Glomerular visceral epithelial cell (primary cell): ENCODE results near the gene LSM5.

Source experiments
- DNase-seq: peaks from one replicate; pipeline ENCODE4 v3.0.0-alpha.2; 2016; ENCODE audit errors: extremely low spot score

Gene LSM5

DNA sequence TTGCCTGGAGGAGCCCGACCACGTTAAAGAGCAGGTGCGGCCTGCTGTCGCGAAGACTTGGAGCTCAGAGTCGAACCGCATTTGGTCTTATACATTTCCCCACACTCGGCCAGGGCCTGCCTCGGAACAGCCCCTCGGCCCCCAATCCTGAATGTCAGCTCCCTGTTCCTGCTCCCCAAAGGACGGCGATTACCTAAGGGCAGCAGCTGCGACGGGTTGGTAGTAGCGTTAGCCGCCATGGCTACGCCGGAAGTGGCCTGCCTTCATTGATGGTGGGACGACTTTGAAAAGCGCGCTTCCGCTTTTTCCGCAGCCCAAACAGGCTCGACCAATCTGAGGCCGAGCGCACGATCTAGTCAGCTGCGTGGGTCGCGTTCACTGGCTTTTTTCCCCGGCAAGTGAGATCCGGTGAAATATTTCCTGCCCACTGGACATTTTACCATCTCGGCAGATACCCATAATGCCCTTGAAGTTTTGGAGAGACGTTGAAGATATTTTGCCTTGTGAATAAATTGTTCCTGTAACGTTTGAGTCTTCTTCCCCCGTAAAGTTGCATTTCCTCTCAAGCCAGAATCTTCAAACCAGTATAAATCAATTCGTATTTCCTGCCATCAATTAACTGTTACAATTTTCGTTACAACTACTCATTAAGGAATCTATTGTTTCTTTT, at the start of gene LSM5:
Gene LSM5, minus strand, starts transcription at position 254 of the 670 bp plus-strand sequence. Its CDS starts 15 bp downstream, at position 239.
- DNase-seq, result peak; percentile 92

DNA sequence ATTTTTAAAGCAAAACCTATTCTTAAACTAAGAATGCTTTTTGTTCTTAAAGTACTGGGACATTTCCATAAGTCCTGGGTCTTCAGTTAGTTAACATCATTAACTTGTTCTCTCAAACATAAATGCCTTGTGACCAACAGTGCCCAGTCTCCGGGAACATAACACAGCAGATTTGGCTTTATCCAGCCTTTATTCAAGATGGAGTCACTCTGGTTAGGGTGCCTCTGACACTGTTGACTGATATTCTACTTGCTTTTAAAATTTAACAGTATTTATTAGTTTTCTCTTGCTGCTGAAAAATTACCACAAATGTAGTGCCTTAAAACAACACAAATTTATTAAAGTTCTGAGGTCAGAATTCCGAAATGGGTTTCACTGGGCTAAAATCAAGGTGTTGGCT, 49.2 kb upstream of the LSM5 start:
- DNase-seq, result no peak

DNA sequence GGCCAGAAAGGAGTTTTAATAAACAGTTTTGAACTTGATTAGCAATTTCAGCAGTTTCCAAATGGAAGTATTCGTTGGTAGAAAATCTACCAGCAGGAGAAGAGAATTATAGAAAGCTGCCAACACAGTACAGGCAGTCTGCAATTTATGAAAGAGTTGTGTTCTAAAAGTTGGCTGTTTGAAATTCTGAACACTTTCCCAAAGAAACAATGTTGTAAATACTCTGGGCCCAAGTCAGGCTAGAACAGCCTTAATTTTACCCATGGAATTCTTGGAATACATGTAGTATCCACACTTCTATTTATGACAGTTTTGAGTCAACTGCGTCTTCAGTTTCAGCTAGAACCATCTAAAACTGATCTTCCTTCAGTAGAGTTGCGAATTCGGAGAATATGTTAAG, 47.6 kb upstream of the LSM5 start:
- DNase-seq, result no peak

DNA sequence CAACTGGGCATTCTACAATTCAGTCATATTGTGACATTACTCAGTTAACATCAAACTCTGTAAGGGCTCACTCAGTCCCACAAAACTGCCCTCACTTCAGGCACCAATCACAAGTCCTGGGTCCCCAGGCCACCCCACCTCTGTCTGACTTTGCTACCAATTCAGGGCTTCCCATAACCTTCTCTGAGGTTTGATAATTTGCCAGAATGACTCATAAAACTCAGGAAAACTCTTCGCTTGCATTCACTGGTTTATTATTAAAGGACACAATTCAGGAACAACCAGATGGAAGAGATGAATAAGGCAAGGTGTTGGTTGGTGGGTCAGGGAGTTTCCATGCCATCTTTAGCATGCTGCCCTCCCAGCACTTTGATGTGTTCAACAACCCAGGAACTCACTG, 46.4 kb upstream of the LSM5 start:
- DNase-seq, result peak; percentile 75

DNA sequence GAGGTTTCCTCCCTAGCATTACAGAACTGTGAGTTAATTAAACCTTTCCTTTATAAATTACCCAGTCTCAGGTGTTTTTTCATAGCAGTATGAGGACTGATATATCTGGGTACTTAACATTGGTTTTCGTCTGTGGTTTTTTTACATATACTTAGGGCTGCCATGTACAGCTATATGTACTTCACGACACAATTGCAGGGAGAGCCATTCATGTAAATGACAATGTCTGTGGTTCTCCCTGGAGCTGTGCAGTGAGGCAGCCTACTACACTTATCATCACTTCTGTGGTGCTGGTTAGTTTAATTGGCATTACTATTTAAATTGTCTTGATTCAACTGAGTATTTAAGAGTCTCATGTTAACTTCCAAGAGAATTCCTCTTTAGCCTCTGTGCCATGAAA, 45.8 kb upstream of the LSM5 start:
- DNase-seq, result no peak

DNA sequence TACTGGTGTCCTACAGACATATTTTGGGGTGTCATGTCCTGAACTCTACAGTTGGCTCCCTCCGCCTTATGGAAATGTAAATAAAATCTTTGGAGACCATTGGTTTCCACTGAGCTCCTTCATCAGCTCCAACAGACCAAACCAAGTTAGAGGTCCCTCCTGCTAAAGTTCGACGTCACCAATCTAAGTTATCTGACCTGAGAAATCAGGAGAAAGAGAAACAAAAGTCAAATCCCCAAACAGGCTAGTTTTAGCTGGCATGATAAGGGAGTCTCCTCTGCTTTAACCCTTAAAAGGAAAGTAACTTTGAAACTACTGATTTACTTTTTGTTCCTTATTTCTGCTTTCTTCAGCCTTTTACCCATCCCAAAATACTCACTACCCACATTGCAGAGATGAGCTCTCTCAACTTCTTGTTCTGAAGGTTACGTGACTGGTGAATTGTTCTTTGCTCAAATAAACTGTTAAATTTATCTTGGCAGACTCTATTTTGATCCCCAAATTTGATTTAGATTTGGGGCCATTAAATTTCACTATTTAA, 45.1 kb upstream of the LSM5 start:
- DNase-seq, result no peak

DNA sequence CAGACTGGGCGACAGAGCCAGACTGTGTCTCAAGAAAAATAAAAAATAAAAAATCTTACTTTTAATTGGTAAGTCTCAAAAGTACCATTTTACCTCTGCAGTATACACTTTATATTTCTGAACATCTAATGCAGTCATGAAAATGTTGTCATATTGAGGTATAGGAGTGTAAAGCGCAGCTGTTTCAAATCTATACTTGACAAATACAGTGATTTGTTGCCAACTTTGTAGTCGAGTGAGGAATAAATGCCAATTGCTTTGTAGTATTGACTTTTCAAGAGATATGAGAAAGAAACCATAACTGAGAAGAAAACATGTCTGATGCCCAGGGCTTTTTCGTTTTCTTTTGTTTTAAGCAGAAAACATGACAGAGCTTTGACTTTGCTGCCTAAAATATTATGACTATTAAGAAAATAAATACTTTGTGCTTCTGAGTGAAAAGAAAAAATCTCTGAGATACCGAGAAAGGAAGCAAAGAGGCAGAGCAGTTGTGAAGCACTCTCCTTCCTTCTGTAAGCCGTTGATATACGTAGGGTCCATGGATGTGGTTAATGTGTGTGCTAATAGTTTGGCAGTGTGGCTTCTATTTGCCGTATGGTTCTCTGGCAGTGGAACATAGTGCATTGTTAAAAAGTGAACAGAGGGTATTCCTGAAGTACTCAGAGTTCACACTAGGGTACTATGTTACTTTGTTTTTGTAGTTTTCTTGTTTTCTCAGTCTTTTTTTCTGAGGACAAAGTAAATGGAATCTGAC, 43.3 kb upstream of the LSM5 start:
- no peak for DNase-seq

DNA sequence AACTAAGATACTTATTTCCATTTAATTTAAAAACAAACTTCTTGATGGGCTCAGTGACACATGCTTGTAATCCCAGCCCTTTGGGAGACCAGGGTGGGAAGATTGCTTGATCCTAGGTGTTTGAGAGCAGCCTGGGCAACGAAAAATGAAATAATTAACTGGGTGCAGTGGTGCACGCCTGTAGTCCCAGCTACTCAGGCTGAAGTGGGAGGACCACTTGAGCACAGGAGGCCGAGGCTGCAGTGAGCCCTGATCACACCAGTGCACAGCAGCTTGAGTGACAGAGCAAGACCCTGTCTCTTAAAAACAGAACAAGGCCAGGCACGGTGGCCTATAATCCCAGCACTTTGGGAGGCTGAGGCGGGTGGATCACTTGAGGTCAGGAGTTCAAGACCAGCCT, 42.5 kb upstream of the LSM5 start:
- DNase-seq, result peak; percentile 25

DNA sequence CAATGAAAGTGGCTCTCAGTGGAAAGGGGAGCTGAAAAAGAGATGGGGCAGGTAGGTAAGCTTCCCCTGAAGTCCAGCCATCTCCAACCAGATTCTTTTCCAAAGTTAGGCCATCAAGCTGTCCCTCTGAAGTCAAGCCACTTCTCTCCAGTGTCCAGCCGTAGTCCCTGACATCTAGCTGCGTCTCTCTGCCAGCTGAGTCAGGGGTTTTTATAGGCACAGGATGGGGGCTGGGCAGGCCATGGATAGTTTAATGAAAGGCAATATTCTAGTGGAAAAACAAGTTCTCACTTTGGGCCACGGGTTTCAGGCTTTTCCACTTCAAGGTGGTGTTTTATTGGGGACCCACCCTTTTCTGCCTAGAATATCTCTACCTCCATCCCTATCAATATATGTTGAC, 41.9 kb upstream of the LSM5 start:
- DNase-seq, result no peak

DNA sequence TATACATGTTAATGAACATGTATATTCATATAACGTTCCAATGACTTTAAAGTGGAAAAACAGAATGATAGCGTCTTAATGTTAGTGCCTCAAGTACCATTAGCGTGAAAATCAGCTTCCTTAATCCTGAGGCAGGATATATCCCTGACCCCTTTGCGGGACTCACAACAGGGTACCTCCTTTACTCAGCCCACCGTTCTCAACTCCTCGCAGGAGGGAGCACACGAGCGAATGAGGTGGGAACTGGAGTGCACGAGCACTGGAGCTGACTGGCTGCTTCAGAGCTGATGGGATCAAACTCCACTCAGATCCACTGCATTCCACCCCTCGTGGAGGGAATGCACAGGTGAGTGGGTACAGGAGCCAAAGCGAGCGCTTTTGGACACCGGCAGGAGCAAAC, 41.2 kb upstream of the LSM5 start:
- no peak for DNase-seq

DNA sequence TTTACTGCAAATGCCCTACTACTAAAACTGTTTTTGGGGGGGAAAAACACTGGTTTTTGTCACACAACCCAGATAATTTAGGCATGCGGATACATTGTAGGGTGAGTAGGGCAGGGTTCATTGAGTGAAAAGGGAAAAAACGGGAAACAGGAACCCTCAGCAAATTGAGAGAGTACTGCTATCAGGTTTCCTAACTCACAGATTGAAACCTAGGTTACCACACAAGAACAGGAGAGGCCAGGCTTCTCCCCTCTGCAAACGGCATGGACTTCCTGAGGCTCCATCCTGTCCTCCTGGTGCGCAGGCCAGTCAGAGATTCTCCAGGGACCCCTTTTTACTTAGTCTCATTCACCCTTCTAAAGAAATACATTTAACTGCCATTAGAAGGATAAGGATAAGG, 35.7 kb upstream of the LSM5 start:
- DNase-seq, result no peak

DNA sequence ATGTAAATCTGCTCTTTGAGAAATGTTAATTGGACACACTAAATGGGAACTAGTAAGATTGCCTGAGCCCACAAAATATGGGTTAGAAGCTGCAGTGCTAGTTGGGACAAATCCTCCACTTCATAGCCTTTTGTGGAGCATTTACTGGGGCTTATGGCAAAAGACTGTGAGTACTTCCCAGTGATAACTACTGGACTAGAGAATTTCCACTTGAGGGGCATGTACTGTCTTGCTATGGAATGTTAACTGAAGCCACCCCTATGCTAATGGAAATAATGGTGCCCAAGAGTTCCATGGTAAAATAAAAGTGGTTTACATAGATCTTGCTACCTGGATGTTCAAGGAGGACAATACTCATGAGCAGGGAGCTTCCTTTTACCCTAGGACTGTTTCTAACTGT, 34.5 kb upstream of the LSM5 start:
- DNase-seq, result no peak

DNA sequence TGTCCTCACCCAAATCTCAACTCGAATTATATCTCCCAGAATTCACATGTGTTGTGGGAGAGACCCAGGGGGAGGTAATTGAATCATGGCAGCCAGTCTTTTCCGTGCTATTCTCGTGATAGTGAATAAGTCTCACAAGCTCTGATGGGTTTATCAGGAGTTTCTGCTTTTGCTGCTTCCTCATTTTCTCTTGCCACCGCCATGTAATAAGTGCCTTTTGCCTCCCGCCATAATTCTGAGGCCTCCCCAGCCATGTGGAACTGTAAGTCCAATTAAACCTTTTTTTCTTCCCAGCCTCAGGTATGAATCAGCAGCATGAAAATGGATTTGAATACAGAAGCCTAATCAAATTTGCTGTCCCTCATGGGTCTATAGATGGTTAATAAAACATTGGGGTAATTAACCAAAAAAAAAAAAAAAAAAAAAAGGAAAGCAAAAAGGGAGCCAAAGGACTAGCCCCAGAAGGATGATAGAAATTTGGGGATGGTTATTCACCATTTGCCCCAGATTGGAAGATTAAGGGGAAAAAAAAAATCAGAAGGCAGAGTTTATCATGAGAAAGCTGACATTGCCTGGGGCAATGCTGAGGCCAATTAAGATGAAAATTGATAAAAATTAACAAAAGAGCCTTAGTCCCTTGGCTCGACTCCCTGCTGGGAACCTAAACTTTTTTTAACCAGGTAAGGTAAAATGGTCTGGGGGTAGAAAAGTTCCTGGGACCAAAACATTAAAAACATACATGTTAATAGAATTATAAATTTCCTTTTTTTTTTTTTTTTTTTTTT, 32.8 kb upstream of the LSM5 start:
- DNase-seq, result no peak

DNA sequence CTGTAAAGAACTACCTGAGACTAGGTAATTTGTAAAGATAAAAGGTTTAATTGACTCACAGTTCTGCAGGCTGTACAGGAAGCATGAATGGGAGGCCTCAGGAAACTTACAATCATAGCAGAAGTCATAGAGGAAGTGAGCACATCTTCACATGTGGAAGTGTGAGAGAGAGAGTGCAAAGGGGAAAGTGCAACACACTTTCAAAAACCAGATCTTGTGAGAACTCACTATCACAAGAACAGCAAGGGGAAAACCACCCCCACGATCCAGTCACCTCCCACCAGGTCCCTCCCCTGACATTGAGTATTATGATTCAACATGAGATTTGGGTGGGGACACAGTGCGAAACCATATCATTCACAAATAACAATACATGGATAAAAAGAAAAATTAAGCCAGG, 29.6 kb upstream of the LSM5 start:
- no peak for DNase-seq

DNA sequence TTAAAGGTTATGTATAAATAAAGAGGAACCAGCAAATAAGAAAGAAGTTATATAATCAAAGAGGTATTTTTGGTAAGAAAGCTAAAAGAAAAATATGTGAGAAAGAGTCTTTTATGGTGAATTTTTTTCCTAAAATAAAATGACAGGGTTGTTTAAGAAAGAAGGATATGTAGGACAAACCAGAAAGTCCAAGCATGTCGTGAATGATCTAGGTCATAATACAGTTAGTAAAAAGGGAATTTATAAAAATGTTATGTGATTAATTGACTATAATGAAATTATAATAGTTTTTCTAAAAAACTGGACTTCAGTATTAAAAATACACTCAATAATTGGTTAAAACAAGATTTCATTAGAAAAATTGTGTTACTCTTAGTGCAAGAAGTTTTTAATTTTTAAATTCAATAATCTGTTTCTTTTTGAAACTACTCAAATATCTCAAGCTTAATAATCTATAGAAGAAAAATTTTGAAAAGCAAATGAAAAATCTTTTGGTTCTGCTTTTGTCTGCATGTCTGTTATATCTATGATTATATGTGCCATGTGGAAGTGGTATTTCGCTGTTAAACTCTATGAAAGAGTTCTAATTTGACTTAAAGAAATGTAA, 28.5 kb upstream of the LSM5 start:
- no peak for DNase-seq

DNA sequence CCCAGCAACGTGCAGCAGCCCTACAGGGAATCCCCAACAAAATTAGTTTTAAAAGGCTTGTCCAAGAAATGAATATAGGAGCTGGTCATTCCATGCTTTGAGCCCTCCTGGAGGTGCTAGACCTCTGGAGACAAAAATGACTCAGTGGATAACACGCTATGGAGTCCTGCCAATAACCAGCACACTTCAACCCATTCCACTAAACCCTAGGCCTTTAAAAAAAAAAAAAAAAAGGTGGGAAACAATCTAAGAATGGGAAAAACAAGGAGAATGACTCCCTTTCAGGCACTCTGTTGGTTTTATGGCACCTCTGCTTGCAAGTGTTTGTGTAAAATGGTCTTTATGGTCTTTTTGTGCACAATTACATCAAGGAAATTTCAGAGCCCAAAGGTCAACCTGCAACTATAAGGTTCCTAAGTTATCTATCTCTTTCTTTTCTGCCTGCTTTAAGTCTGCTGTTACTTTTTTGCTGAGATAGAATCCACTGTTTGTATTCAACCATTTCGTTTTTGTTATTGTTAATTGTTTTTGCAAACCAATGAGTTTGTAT, 26.4 kb upstream of the LSM5 start:
- peak; percentile 24 for DNase-seq

DNA sequence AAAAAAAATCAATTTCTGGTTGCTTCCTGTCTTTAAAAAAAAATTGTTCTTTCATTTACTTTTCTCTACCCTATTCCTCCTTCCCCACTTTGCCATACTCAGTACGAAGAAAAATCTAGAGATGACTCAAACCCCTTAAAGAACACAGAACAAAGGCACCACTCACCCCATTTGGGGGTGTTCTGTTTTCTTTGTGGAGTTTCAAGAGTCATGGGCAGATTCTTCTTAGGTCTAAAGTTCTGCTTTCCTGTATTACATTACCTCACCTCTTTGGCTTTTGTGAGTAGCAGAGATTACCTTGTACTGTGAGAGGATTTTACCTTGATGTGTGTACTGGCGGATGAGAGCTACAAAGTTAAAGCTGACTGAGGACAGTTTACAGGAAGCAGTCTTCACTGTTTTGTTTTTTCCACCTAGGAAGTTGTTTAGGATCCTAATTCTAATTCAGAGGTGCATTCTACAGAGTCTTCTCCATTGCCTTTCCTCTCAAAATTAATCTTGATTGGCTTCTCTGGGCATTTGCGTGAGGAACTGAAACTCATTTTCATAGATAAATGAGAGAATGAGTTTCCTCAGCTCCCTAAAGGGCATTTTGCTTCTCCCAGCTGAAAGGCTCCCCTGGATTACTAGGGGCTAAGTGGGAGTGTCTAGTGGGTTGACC, 25.8 kb upstream of the LSM5 start:
- DNase-seq, result peak; percentile 33

DNA sequence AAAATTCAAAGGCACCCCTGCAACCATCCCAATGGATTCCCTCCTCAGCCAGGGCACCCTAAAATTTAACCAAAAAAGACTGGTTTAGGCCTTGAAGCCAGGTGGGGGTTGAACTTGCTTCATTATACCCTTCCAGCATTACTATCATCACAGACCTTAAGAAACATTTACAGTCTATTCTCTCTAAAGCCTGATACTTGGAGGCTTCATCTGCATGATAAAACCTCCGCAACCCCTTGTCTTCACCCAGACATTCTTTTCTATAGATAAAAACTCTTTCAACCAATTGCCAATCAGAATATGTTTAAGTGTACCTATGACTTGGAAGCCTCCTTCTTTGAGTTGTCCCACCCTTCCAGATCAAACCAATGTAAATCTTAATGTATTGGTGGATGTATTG, 23.0 kb upstream of the LSM5 start:
- DNase-seq, result no peak

DNA sequence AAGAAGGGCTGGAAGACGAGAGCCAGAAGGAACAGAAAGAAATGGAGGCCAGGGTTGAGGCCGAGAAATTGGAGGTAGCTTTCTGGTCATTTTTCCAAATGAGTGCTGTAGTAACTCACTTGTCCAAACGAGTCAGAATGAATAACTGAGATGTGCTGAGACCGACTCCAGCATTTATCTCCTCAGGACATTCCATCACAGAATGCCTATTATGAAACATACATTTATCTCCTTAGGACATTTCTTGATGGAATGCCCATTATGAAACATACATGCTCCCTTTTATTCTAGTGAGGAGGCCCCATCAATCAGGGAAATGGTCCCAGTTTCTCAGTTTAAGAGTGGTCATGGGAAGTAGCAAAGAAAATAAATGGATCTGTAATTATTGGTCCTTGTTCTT, 21.6 kb upstream of the LSM5 start:
- no peak for DNase-seq

DNA sequence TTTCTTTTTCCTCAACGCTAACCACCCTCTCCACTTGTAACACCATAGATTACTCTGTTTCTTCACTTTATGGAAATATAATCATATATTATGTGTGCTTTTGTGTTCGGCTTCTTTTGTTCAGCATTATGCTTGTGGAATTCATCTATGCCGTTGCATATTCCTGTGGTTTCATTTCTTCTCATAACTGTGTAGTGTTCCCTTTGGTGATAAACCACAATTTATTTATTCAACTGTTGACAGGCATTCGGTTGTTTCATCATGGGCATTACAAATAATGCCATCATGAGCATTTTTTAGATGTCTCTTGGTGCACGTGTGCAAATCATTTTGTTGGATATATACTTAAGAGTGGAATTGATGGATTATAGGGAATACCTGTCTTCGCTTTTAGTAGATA, 17.2 kb upstream of the LSM5 start:
- DNase-seq, result no peak
